ENCODE measurements around the gene XRCC5. TPM values are rescaled to one million over a fixed set of nuclear protein-coding genes. Genes with fewer than 3 reads are reported as not detected.
A peak's percentile ranks its signal among the peaks of the same experiment; 100 is the strongest.

The XRCC5 gene
- total RNA-seq, 1 experiment from 2014 or later, result 618 TPM

DNA sequence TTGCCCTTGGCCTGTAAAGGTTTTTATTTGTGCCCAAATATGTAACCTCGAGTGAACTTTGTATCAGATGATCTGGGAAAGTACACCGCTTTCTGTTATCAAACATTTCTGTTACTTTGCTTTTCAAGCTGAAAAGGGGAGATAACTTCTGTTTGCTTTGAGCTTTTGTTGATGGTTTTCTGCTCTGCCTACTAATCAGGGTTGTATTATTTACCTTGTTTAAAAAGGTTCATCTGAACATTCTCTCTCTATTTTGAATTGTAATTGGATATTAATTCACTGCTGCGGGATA lies 79.4 kb downstream of the XRCC5 start:
- Mint-ChIP-seq H3K27me3 (ENCODE audit: low read depth) (no peaks in the 10 kb centered on the region), H3K4me1 (peaks cover 37 to 53% of the 10 kb centered on the region in 2 experiments), H3K9me3 (no peaks in the 10 kb centered on the region), H3K27ac (peak overlapping the region in 2 of 3 experiments; percentile 13 to 83; a peak in 3 of 7 replicates), H3K36me3 (ENCODE audit: insufficient read depth in 1 of 3, low read depth in 3 of 3) (peaks cover 7 to 53% (median 27%) of the 10 kb centered on the region in 3 experiments; a peak in 5 of 7 replicates), H3K4me3 (no peak overlapping the region)
- no peak for DNase-seq
- peaks cover 4% of the 10 kb centered on the region; the same call in 1 of the 2 replicates for H3K79me2 ChIP-seq (ENCODE audit: insufficient read depth, low read length)
- H3K14ac ChIP-seq (ENCODE audit: insufficient read depth, low read length), result no peak overlapping the region
- 0 out of 2 replicates have a peak, but pooled peaks cover 3% of the 10 kb centered on the region for H3K4me1 ChIP-seq (ENCODE audit: insufficient read depth, low read length)
- TF ChIP-seq, protein P1, sequence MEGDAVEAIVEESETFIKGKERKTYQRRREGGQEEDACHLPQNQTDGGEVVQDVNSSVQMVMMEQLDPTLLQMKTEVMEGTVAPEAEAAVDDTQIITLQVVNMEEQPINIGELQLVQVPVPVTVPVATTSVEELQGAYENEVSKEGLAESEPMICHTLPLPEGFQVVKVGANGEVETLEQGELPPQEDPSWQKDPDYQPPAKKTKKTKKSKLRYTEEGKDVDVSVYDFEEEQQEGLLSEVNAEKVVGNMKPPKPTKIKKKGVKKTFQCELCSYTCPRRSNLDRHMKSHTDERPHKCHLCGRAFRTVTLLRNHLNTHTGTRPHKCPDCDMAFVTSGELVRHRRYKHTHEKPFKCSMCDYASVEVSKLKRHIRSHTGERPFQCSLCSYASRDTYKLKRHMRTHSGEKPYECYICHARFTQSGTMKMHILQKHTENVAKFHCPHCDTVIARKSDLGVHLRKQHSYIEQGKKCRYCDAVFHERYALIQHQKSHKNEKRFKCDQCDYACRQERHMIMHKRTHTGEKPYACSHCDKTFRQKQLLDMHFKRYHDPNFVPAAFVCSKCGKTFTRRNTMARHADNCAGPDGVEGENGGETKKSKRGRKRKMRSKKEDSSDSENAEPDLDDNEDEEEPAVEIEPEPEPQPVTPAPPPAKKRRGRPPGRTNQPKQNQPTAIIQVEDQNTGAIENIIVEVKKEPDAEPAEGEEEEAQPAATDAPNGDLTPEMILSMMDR (conservative IDR thresholded peaks at IDR 0.05), result no peak
- no peak overlapping the region for H2BK12ac ChIP-seq (ENCODE audit: insufficient read length, low read depth, low read length)
- WGBS (ENCODE audit: extremely low coverage, insufficient read length, low lambda C conversion rate), result no CpG with 5 or more reads among the region's 3 CpGs
- no peaks in the 10 kb centered on the region for H3K27me3 ChIP-seq (ENCODE audit: insufficient read depth, low read length)
- no peak overlapping the region for H2BK120ac ChIP-seq (ENCODE audit: low read depth, low read length, poor library complexity, severe bottlenecking)
- no peak overlapping the region for H2AK5ac ChIP-seq (ENCODE audit: insufficient read length, low read length)
- H2BK5ac ChIP-seq (ENCODE audit: insufficient read length, low read length), result no peak overlapping the region
- no peak overlapping the region for H2BK20ac ChIP-seq (ENCODE audit: low read depth, low read length, poor library complexity, severe bottlenecking)
- no peak overlapping the region for H3K4ac ChIP-seq (ENCODE audit: low read depth, low read length)
- H3K27ac ChIP-seq (ENCODE audit: insufficient read length, low read depth, low read length), result no peak overlapping the region
- H3K4me2 ChIP-seq (ENCODE audit: insufficient read depth, insufficient read length, low read length), result no peak overlapping the region
- H3K18ac ChIP-seq (ENCODE audit: insufficient read length, low read depth, low read length), result no peak overlapping the region
- no peak overlapping the region for H2AFZ ChIP-seq (ENCODE audit: low read length)
- no peak overlapping the region for H3T11ph ChIP-seq (ENCODE audit: low read length)
- no peaks in the 10 kb centered on the region for H3K23me2 ChIP-seq (ENCODE audit: insufficient read length, low read depth, low read length, poor library complexity, severe bottlenecking)
- no peak overlapping the region for H2BK15ac ChIP-seq (ENCODE audit: low read depth, low read length)
- no peak overlapping the region for H3K23ac ChIP-seq (ENCODE audit: insufficient read length, low read depth, low read length)
- H3K9me3 ChIP-seq (ENCODE audit: control insufficient read depth, low read depth, low read length), result no peaks in the 10 kb centered on the region
- no peak overlapping the region for H4K8ac ChIP-seq (replicated peaks; ENCODE audit: insufficient read length, low read depth, low read length)
- no peak overlapping the region for H4K91ac ChIP-seq (ENCODE audit: insufficient read length, low read depth, low read length)
- H3K56ac ChIP-seq (ENCODE audit: insufficient read length, low read depth, low read length), result no peak overlapping the region
- no peak overlapping the region for H3K9ac ChIP-seq (ENCODE audit: extremely low read depth, insufficient read length, low read length)
- no peaks in the 10 kb centered on the region for H4K20me1 ChIP-seq (ENCODE audit: control insufficient read depth, insufficient read depth, insufficient read length)
- H4K5ac ChIP-seq (ENCODE audit: insufficient read length, low read depth, low read length), result no peak overlapping the region
- H3K79me1 ChIP-seq (ENCODE audit: insufficient read depth, low read depth, low read length, poor library complexity, severe bottlenecking), result no peaks in the 10 kb centered on the region
